H7 (cell line): ENCODE data around the gene AKT3. TPM values are rescaled to one million over a fixed set of nuclear protein-coding genes. Genes with fewer than 3 reads are reported as not detected.

ENCODE experiments used
- DNase-seq: peaks from one replicate; pipeline ENCODE4 v3.0.0; 2012
- H3K27me3 ChIP-seq: 2 replicates; pipeline ENCODE4 v1.6.0; 2011; ENCODE audit warnings: mild to moderate bottlenecking, low read length; ENCODE audit not compliant: control insufficient read depth, insufficient read depth
- H3K36me3 ChIP-seq: replicated peaks from 2 replicates; pipeline ENCODE4 v1.5.1; 2011; ENCODE audit warnings: low read length; ENCODE audit not compliant: control insufficient read depth, insufficient read depth
- H3K4me3 ChIP-seq: 2 replicates; pipeline ENCODE4 v1.5.1; 2011; ENCODE audit warnings: low read depth, mild to moderate bottlenecking, control low read depth, low read length, moderate library complexity; ENCODE audit not compliant: insufficient read depth
- total RNA-seq: library from RNA; depleted of rRNA; stranded (reverse); fragments of >200 nt; shearing (Covaris generic); gene quantifications from 2 replicates; pipeline ENCODE4 v1.2.3, GENCODE V29; 2014

The AKT3 gene
- total RNA-seq, 1 experiment from 2014 or later, result 15.0 TPM

DNA sequence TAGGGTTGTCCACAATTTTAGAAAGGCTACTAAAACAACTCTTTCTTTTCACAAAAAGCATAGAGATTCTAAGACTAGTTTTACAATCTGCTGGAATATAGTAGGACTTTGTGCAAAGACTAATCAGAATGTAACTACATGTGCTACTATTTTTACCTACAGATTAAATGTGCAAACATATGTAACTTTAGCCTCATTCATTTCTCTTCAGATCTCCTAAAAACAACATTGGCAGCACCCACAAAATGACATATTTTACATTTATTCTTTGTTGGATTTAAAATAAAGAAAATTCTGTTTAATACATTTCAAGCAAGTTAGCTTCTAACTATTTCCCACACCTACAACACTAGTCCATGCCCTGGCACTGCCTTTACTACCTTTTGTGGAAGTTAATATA lies 292.2 kb downstream of the AKT3 start:
- Histone ChIP-seq H3K27me3 (no peaks in the 10 kb centered on the region), H3K36me3 (no peaks in the 10 kb centered on the region; the same call in 1 of the 2 replicates), H3K4me3 (no peak overlapping the region)
- DNase-seq, result no peak

DNA sequence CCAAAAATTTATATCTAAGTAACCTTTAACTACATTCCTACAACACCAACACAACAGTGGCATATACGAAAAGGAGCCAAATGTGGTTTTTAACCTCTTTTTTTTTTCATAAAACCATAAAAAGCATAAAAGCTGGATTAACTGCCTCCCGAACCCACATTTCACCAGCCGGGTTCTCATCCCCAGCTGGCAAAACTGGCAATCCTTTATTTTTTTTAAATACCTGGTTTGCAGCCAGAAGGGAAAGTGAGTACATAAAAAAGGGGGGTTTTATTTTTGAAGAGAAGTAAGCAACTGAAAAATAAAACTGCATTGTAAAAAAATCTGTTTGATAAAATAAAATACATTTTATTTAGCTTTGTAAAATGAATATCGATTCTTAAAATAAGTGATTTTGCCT lies 295.4 kb downstream of the AKT3 start:
- H3K36me3 ChIP-seq, result no peaks in the 10 kb centered on the region
- no peak overlapping the region for H3K4me3 ChIP-seq
- no peak for DNase-seq
- no peaks in the 10 kb centered on the region for H3K27me3 ChIP-seq

DNA sequence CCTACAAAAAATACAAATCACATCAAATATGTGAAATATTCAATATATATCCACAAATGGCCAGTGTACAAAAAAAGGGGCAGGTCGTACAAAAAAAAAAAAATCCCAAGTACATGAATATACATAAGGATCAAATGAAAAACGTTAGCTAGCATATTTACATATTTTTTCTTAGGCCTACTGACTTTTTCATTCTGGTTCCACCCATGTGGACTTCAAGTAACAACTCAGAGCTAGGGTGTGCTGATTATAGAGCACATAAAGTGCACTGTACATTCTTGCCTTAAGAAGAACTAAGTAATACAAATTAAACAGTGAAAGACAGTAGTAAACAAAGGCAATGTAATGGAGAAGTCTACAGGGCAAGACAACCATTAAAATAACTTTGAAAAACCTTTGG lies 297.0 kb downstream of the AKT3 start:
- Histone ChIP-seq H3K27me3 (no peaks in the 10 kb centered on the region), H3K36me3 (no peaks in the 10 kb centered on the region), H3K4me3 (no peak overlapping the region)
- no peak for DNase-seq

DNA sequence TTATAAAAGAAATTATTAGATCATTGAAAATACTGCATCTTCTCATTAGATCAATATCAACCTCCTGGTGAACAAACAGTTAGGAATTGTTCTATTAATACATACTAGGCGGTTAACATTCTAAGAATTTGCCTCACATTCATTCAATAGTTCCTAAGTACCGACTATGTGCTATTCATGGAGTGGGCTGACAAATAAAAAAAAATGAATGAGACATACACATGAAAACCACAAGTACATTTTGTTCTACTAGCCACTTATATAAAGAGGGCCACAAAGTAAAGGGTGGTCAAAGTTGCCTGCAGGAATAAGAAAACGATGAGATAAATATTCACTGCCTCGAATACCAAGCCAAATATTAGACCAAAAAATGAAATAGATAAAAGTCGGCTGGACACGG lies 299.8 kb downstream of the AKT3 start:
- H3K36me3 ChIP-seq, result no peaks in the 10 kb centered on the region
- no peak overlapping the region for H3K4me3 ChIP-seq
- no peak for DNase-seq
- H3K27me3 ChIP-seq, result no peaks in the 10 kb centered on the region

DNA sequence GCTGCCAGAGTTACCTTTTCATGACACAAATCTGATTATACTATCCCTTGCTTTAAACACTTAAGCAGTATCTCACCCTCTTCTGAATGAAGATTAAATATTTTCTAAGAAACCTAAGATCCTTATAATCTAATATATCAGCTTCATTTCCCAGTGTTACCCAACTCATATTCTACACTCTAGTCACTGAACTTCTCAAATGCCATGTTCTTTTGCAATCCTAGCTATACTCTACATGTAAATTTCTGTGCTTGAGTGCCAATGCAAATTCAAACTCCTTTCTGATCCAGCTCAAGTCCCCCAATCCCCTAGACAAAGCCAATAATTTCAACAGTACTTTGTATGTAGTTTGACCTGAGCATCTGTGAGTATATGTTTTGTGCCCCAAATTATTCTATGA lies 300.3 kb downstream of the AKT3 start:
- Histone ChIP-seq H3K4me3 (no peak overlapping the region), H3K27me3 (no peaks in the 10 kb centered on the region), H3K36me3 (no peaks in the 10 kb centered on the region)
- no peak for DNase-seq

DNA sequence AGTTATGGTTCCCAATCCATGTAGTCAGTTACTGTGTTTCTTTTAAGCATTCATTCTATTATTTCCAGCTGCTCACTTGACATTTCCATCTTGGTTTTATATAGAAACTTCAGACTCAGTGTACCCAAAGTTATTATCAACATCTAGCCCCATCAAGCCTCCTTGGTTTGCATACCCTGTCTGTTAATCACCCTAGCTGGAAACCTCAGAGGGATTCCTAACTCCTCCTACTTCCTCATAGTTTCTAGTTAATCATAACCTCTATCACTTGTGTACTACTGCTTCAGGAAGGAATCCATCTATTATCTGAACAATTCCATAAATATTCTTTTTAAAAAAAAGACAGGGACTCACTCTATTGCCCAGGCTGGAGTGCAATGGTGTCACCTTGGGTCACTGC lies 300.9 kb downstream of the AKT3 start:
- Histone ChIP-seq H3K27me3 (no peaks in the 10 kb centered on the region), H3K4me3 (no peak overlapping the region), H3K36me3 (no peaks in the 10 kb centered on the region)
- DNase-seq, result no peak

DNA sequence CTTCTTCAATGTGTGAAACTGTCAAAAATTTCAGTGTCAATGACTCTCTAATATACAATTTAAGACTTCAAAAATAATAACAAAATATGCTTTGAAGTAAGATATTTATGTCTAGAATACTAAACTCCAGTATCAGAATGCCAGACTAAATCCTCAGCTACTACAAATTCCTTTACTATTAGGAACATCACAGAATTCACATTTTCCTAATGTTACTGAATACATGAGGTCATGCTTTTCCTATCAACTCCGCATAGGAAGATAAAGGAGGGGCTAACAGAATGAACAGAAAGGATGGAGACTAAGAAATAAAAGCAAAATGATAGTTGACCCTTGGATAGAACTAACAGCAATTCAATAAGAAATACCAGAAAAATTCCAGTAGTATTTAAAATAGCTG lies 301.5 kb downstream of the AKT3 start:
- H3K27me3 ChIP-seq, result no peaks in the 10 kb centered on the region
- no peak for DNase-seq
- H3K36me3 ChIP-seq, result no peaks in the 10 kb centered on the region
- H3K4me3 ChIP-seq, result no peak overlapping the region

DNA sequence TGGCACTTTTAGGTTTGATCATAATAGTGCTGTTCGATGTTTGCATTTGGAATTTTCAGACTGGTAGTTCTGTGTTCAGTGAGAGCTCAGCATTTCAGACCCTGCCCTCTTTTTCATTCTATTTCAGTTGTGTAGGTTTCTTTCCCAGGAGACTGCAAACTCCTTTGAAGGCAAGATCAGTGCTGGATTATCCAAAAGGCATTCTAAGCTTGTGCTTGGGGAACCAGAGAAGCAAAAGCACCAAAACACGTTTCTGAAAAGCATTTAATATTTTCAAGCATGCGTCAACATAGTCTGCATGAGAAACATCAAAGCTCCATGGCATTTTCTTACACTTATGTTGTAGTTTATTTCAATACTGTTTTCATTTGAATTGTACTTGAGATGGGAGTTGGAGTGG lies 302.2 kb downstream of the AKT3 start:
- Histone ChIP-seq H3K4me3 (no peak overlapping the region), H3K27me3 (no peaks in the 10 kb centered on the region), H3K36me3 (no peaks in the 10 kb centered on the region)
- no peak for DNase-seq

DNA sequence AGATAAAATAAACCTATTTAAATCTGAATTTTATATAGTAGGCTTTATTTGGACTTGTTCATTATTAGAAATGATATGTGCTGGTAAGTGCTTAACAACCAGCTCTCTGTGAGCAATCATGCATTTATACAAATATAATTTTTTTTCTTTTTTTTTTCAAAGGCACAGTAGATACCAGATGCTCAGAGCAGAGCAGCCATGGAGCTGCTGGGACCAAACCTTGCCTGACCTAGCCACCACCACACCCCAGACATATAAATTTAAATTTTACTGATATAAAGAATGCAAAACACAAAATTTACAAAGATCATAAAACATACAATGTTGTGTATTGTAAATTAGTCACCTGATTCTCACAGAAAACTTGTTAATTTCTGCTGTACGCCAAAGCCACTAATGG lies 303.6 kb downstream of the AKT3 start:
- DNase-seq, result no peak
- no peak overlapping the region for H3K4me3 ChIP-seq
- no peaks in the 10 kb centered on the region for H3K27me3 ChIP-seq
- H3K36me3 ChIP-seq, result no peaks in the 10 kb centered on the region

DNA sequence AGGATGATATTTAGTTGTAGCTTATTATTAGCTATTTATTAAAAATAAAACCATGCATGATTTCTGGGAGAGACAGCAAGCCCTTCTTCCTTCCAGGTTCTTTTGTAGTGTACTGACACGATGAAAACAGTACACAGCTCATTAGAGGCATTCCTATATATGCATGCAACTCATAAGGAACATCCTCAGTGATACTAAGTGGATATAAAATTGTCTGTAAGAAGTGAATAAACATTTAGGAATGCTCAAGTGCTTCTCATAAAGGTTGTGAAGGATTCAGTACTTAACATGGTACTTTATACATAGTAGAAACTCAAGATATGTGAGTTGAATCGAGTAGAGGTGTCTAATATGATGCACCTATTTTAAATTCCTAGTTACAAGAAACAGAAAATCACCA lies 306.5 kb downstream of the AKT3 start:
- Histone ChIP-seq H3K27me3 (no peaks in the 10 kb centered on the region), H3K4me3 (no peak overlapping the region), H3K36me3 (no peaks in the 10 kb centered on the region)
- no peak for DNase-seq

DNA sequence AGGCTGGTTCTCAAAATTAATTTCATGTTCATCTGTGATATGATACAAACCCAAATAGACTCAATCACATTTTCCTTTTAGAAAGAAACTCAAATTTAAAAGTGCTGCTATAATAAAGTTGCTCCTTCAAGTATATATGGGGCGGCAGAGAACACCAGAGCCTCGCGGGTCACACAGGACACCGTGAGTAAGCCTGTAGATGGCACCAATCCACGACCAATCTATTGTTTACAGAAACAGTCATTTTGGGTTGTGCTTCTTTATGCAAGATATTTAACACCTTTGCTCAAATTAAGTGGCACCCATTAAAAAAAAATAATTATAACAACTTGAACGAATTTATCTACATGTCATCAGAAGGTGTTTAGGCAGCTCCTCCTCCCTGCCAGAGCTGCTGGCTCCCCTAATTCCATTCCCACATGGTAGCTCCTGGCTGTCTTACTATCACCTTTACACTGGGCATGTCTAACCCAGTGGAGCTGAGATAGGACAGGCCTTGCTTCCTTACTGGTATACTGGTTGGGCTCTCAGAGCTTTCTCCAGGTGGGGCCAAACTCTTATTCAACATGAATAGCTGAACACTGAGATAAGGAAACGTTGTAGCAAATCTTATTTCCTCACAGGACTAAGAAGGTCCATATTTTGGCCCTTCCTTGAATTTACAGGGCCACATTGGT lies 307.2 kb downstream of the AKT3 start:
- DNase-seq, result no peak

DNA sequence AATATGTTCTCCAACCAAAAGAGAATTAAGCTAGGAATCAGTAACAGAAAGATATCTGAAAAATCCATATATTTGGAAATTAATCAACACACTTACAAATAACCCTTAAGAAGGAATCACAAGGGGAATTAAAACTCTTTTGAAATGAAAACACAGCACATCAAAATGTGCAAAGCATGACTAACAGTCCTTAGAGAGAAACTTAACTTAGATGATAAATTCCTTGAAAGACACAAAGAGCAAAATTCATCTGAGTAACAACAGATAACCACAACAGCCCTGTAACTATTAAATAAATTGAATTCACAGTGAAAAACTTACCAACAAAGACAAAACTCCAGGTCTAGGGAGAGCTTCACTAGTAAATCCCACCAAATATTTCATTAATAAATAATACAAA lies 310.4 kb downstream of the AKT3 start:
- Histone ChIP-seq H3K27me3 (no peaks in the 10 kb centered on the region), H3K36me3 (no peaks in the 10 kb centered on the region), H3K4me3 (no peak overlapping the region)
- no peak for DNase-seq

More for the DNA sequence above, 307.2 kb downstream of the AKT3 start:
- no peak overlapping the region for H3K4me3 ChIP-seq
- no peaks in the 10 kb centered on the region for H3K27me3 ChIP-seq
- H3K36me3 ChIP-seq, result no peaks in the 10 kb centered on the region

DNA sequence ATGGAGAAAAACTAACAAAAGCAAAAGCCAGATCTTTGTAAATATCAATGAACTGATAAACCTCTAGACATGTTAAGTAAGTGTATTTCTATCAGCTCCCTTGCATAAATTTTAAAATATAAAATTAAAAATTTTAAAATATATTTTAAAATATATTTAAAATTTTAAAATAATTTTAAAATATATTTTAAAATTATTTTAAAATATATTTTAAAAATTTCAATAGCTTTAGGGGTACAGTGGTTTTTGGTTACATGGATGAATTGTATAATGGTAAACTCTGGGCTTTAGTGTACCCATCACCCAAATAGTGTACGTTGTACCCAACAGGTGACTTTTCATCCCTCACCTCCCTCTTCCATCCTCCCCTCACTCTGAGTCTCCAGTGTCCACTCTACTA lies 315.0 kb downstream of the AKT3 start:
- no peak overlapping the region for H3K4me3 ChIP-seq

DNA sequence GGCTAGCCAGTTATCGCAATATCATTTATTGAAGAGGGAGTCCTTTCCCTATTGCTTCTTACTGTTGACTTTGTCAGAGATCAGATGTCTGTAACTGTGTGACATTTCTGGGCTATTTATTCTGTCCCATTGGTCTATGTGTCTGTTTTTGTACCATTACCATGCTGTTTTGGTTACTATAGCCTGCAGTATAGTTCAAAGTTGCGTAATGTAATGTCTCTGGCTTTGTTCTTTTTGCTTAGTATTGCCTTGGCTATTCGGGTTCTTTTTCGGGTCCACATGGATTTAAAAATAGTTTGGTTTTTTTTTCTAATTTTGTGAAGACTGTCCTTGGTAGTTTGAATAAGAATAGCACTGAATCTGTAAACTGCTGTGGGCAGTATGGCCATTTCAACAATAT lies 320.5 kb downstream of the AKT3 start:
- no peak for DNase-seq
- Histone ChIP-seq H3K4me3 (no peak overlapping the region), H3K27me3 (no peaks in the 10 kb centered on the region), H3K36me3 (no peaks in the 10 kb centered on the region)

More for the DNA sequence above, 315.0 kb downstream of the AKT3 start:
- H3K27me3 ChIP-seq, result no peaks in the 10 kb centered on the region
- no peak for DNase-seq
- H3K36me3 ChIP-seq, result no peaks in the 10 kb centered on the region

DNA sequence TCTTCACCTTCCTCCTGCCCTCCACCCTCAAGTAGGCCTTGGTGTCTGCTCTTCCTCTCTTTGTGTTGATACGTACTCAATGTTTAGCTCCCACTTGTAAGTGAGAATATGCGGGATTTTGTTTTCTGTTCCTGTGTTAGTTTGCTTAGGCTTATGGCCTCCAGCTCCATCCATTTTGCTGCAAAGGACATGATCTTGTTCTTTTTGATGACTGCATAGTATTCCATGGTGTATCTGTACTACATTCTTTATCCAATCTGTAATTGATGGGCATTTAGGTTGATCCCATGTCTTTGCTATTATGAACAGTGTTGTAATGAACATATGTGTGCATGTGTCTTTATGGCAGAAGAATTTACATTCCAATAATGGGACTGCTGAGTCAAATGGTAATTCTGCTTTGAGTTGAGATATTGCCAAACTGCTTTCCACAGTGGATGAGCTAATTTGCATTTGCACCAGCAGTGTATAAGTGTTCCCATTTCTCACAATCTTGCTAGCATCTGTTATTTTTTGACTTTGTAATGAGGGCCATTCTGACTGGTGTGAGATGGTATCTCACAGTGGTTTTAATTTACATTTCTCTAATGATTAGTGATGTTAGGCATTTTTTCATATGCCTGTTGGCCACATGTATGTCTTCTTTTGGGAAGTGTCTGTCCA lies 321.5 kb downstream of the AKT3 start:
- H3K27me3 ChIP-seq, result no peaks in the 10 kb centered on the region
- H3K36me3 ChIP-seq, result no peaks in the 10 kb centered on the region
- DNase-seq, result no peak
- H3K4me3 ChIP-seq, result no peak overlapping the region
